SU-DHL-6 (cell line): ENCODE data around the gene PDIA5.

Experiments used
- CTCF ChIP-seq: fragments of 200-600 bp; sonication (generic); IDR thresholded peaks from one replicate; pipeline ENCODE4 v1.5.1; 2017; ENCODE audit warnings: antibody characterized with exemption, mild to moderate bottlenecking, low read length, moderate library complexity; ENCODE audit not compliant: insufficient read depth, poor library complexity, severe bottlenecking
- EZH2phosphoT487 ChIP-seq: fragments of 200-600 bp; sonication (generic), shearing (Covaris generic); conservative IDR thresholded peaks from 2 replicates; pipeline ENCODE4 v1.6.1; 2018; ENCODE audit warnings: mild to moderate bottlenecking, antibody characterized with exemption, low read length, moderate library complexity, mixed read lengths

- TF ChIP-seq CTCF (no peak), EZH2phosphoT487 (no peak)
Observed at GRCh38 chr3:123020709-123021108, 46.1 kb upstream of the PDIA5 start.
